Activated naive CD8-positive, alpha-beta T cell treated with anti-CD3 and anti-CD28 coated beads, Interleukin-2, amount 50 U/mL, for 24 hours (primary cell): ENCODE measurements around the gene PIERCE2.

Source experiments
- ATAC-seq: fragments of 150-1000 bp; cut with Tn5 transposase; one replicate; pipeline ENCODE4 v1.10.0; 2021
- DNase-seq: peaks from one replicate; pipeline ENCODE4 v3.0.0; 2021
- H3K27ac Mint-ChIP-seq: one replicate; pipeline ENCODE4 v1.8.0; 2021; ENCODE audit warnings: mild to moderate bottlenecking, mixed read lengths
- H3K27me3 Mint-ChIP-seq: one replicate; pipeline ENCODE4 v1.8.0; 2021; ENCODE audit warnings: mixed read lengths
- H3K36me3 Mint-ChIP-seq: one replicate; pipeline ENCODE4 v1.8.0; 2021; ENCODE audit warnings: low read depth, mixed read lengths
- H3K4me1 Mint-ChIP-seq: one replicate; pipeline ENCODE4 v1.8.0; 2021; ENCODE audit warnings: mixed read lengths
- H3K4me3 Mint-ChIP-seq: one replicate; pipeline ENCODE4 v1.8.0; 2021; ENCODE audit warnings: mild to moderate bottlenecking, moderate library complexity, mixed read lengths
- H3K9me3 Mint-ChIP-seq: one replicate; pipeline ENCODE4 v1.8.0; 2021; ENCODE audit warnings: mixed read lengths

PIERCE2 gene

GRCh38 chr15:55468321-55468720 lies 60.0 kb downstream of the PIERCE2 start:
- no peaks in the 10 kb centered on the region for H3K9me3 Mint-ChIP-seq
- H3K4me3 Mint-ChIP-seq, result no peak overlapping the region
- ATAC-seq, result no peak
- no peak for DNase-seq
- no peaks in the 10 kb centered on the region for H3K4me1 Mint-ChIP-seq
- peaks cover 4% of the 10 kb centered on the region for H3K27me3 Mint-ChIP-seq
- no peaks in the 10 kb centered on the region for H3K36me3 Mint-ChIP-seq
- no peak overlapping the region for H3K27ac Mint-ChIP-seq
